GM20000 (cell line): Measurements from ENCODE around the gene MRPL46.

Experiments used
- DNase-seq: peaks from one replicate; pipeline ENCODE4 v3.0.0; 2012; ENCODE audit warnings: low spot score
- TF ChIP-seq, protein P1 (sequence below): IDR thresholded peaks from 2 replicates; pipeline ENCODE4 v1.5.1; 2012; ENCODE audit warnings: mild to moderate bottlenecking, control low read depth; ENCODE audit errors: extremely low read depth, missing control alignments

The MRPL46 gene

GRCh38 chr15:88428053-88428452, 39.1 kb downstream of the MRPL46 start:
- TF ChIP-seq, protein P1, sequence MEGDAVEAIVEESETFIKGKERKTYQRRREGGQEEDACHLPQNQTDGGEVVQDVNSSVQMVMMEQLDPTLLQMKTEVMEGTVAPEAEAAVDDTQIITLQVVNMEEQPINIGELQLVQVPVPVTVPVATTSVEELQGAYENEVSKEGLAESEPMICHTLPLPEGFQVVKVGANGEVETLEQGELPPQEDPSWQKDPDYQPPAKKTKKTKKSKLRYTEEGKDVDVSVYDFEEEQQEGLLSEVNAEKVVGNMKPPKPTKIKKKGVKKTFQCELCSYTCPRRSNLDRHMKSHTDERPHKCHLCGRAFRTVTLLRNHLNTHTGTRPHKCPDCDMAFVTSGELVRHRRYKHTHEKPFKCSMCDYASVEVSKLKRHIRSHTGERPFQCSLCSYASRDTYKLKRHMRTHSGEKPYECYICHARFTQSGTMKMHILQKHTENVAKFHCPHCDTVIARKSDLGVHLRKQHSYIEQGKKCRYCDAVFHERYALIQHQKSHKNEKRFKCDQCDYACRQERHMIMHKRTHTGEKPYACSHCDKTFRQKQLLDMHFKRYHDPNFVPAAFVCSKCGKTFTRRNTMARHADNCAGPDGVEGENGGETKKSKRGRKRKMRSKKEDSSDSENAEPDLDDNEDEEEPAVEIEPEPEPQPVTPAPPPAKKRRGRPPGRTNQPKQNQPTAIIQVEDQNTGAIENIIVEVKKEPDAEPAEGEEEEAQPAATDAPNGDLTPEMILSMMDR: no peak
- no peak for DNase-seq

- no peak for DNase-seq
- TF ChIP-seq, protein P1: no peak
These were observed 40.9 kb downstream of the MRPL46 start for GRCh38 chr15:88426304-88426703.

- no peak for DNase-seq
- TF ChIP-seq, protein P1: no peak
These were observed 43.9 kb downstream of the MRPL46 start for GRCh38 chr15:88423331-88423730.

DNA sequence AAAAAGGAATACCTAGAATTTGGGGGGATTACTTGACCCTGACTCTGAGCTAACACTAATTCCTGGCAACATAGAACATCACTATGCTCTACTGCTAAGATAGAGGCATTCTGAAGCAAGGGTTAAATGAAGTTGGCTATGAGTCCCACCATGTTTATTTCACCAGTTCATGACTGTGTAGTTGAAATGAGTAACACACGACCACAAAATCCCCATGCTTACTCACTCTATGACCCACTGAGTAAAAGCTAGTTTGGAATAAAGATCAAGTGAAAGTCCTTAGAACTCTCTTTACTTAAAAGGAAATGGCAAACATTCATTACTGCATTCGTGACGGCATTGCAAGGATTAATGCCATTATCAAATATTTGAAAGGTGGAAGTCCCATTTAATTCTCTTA, 47.4 kb downstream of the MRPL46 start:
- TF ChIP-seq, protein P1: no peak
- no peak for DNase-seq
